ENCODE results near the gene DRICH1. TPM values are rescaled to one million over a fixed set of nuclear protein-coding genes. Genes with fewer than 3 reads are reported as not detected.
"Not testable (repeated sequence)": the region's sequence is repeated elsewhere in the genome, so short reads cannot be mapped to it uniquely, and the experiment has no call there.

The DRICH1 gene
- total and polyA plus RNA-seq, 2 of the 8 experiments (the other 6 are each of a cell fraction or from before 2014, with no cell fraction given): 0.21 to 0.28 TPM

- FAIRE-seq; H2BK120ac ChIP-seq (replicated peaks; ENCODE audit: low read depth, low read length); H3K56ac ChIP-seq (replicated peaks; ENCODE audit: insufficient read length, low read depth, low read length); H3K79me1 ChIP-seq (ENCODE audit: low read depth, low read length); H3K14ac ChIP-seq (ENCODE audit: insufficient read length); H3K9me3 ChIP-seq (ENCODE audit: insufficient read depth in 2 of 2, low read depth in 1 of 2, low read length in 1 of 2); H3K27ac ChIP-seq (ENCODE audit: low read depth, low read length); H4K8ac ChIP-seq (ENCODE audit: extremely low read depth, insufficient read depth, low read length); H3K9ac ChIP-seq (replicated peaks in 1 of 4; ENCODE audit: extremely low read depth in 1 of 4, low read depth in 3 of 4, low read length in 3 of 4); H3K4me1 ChIP-seq (replicated peaks in 1 of 4; ENCODE audit: control insufficient read depth in 3 of 4, insufficient read depth in 4 of 4, low read length in 3 of 4); H2AK5ac ChIP-seq (ENCODE audit: low read depth, low read length); H3K4me3 ChIP-seq (ENCODE audit: extremely low read depth in 1 of 4, insufficient read depth in 2 of 4, low read depth in 3 of 4, low read length in 4 of 4); H2AFZ ChIP-seq (ENCODE audit: low read length); H3K36me3 ChIP-seq (ENCODE audit: control insufficient read depth in 2 of 4, insufficient read depth in 4 of 4, low read length in 3 of 4); H3K23me2 ChIP-seq (ENCODE audit: low read depth, low read length); H3K4ac ChIP-seq (replicated peaks; ENCODE audit: insufficient read length, low read depth, low read length); H2BK15ac ChIP-seq (ENCODE audit: low read length); H2BK20ac ChIP-seq (ENCODE audit: low read length); H2BK12ac ChIP-seq (ENCODE audit: low read depth, low read length); H3K18ac ChIP-seq (ENCODE audit: extremely low read depth, low read length); H3K4me2 ChIP-seq (ENCODE audit: insufficient read depth in 1 of 2, low read depth in 2 of 2, low read length in 2 of 2); H2BK5ac ChIP-seq (ENCODE audit: low read depth, low read length); H4K5ac ChIP-seq (ENCODE audit: insufficient read length, low read depth, low read length); H3K27me3 ChIP-seq (replicated peaks in 1 of 4; ENCODE audit: control insufficient read depth in 3 of 4, extremely low read depth in 1 of 4, insufficient read depth in 3 of 4, low read length in 3 of 4); H3K79me2 ChIP-seq (ENCODE audit: control insufficient read depth in 1 of 2, insufficient read depth in 2 of 2, low read length in 2 of 2); H4K91ac ChIP-seq (replicated peaks; ENCODE audit: insufficient read length, low read length); DNase-seq (ENCODE audit: low read depth in 1 of 2, low spot score in 2 of 2); CTCF ChIA-PET (ENCODE audit: partially characterized antibody); H3K23ac ChIP-seq (ENCODE audit: insufficient read length): not testable (repeated sequence)
- POLR2A ChIA-PET (ENCODE audit: partially characterized antibody): interaction anchor here (1.5 kb wide), 1 partner anchor 90 kb away, joined by 3 read pairs; no protein-coding TSS in a partner anchor
- H4K20me1 ChIP-seq (replicated peaks in 1 of 2; ENCODE audit: control insufficient read depth in 1 of 2, insufficient read depth in 2 of 2, low read length in 2 of 2): peaks cover 3 to 12% of the 10 kb centered on the region in 2 experiments
- 91% methylated on average over 12 of the region's 12 CpGs; no CpG with 5 or more reads in 1 of the 2 experiments for WGBS, 2 experiments (ENCODE audit: extremely low coverage in 1 of 2, insufficient coverage in 1 of 2, insufficient read length in 1 of 2, insufficient replicate concordance in 2 of 2, low coverage in 1 of 2, low lambda C conversion rate in 2 of 2, missing lambda C conversion rate in 1 of 2)
Observed at GRCh38 chr22:23676841-23677700, 45.0 kb upstream of the DRICH1 start.

Measured in H1 (cell line).